Vagina (tissue), 2 donors: ENCODE data around the gene METTL8.

ENCODE experiments used
- POLR2A ChIP-seq, 2 donors: fragments of 450-650 bp; IDR thresholded peaks; one replicate each; pipeline ENCODE4 v1.6.1; 2017; ENCODE audit warnings: antibody characterized with exemption in 2 of 2, mild to moderate bottlenecking in 2 of 2, moderate library complexity in 2 of 2
- TF ChIP-seq, protein P1 (sequence below), 3 experiments: fragments of 450-650 bp in 2 of 3; fragments of 200-600 bp in 1 of 3; sonication (generic) in 1 of 3; IDR thresholded peaks; one replicate each; pipeline ENCODE4 v1.5.1; 2017 to 2019; ENCODE audit warnings: antibody characterized with exemption in 3 of 3, mild to moderate bottlenecking in 2 of 3, moderate library complexity in 2 of 3

DNA sequence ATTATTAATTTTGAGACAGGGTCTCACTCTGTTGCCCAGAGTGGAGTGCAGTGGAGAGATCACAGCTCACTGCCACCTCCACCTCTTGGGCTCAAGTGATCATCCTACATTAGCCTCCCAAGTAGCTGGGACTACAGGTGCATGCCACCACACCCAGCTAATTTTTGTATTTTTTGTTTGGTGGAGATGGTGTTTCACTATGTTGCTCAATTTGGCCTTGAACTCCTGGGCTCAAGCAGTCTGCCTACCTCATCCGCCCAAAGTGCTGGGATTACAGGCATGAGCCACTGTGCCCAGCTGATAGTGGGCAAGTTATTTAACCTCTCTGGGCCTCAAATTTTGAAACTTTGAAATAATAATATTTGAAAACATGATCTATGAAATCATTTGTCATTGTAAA lies 26.7 kb upstream of the METTL8 start:
- TF ChIP-seq, protein P1, sequence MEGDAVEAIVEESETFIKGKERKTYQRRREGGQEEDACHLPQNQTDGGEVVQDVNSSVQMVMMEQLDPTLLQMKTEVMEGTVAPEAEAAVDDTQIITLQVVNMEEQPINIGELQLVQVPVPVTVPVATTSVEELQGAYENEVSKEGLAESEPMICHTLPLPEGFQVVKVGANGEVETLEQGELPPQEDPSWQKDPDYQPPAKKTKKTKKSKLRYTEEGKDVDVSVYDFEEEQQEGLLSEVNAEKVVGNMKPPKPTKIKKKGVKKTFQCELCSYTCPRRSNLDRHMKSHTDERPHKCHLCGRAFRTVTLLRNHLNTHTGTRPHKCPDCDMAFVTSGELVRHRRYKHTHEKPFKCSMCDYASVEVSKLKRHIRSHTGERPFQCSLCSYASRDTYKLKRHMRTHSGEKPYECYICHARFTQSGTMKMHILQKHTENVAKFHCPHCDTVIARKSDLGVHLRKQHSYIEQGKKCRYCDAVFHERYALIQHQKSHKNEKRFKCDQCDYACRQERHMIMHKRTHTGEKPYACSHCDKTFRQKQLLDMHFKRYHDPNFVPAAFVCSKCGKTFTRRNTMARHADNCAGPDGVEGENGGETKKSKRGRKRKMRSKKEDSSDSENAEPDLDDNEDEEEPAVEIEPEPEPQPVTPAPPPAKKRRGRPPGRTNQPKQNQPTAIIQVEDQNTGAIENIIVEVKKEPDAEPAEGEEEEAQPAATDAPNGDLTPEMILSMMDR (IDR thresholded peaks at IDR 0.05) = no peak
- no peak for TF ChIP-seq POLR2A (IDR thresholded peaks at IDR 0.05)
